GM18517 (cell line): Measurements from ENCODE around the gene ZNF470.

Source experiments
- ATAC-seq: cut with Tn5 transposase; IDR thresholded peaks from one replicate; pipeline ENCODE4 v1.9.1; 2021; ENCODE audit warnings: mild to moderate bottlenecking, moderate library complexity; ENCODE audit not compliant: unreplicated experiment

Gene ZNF470

DNA sequence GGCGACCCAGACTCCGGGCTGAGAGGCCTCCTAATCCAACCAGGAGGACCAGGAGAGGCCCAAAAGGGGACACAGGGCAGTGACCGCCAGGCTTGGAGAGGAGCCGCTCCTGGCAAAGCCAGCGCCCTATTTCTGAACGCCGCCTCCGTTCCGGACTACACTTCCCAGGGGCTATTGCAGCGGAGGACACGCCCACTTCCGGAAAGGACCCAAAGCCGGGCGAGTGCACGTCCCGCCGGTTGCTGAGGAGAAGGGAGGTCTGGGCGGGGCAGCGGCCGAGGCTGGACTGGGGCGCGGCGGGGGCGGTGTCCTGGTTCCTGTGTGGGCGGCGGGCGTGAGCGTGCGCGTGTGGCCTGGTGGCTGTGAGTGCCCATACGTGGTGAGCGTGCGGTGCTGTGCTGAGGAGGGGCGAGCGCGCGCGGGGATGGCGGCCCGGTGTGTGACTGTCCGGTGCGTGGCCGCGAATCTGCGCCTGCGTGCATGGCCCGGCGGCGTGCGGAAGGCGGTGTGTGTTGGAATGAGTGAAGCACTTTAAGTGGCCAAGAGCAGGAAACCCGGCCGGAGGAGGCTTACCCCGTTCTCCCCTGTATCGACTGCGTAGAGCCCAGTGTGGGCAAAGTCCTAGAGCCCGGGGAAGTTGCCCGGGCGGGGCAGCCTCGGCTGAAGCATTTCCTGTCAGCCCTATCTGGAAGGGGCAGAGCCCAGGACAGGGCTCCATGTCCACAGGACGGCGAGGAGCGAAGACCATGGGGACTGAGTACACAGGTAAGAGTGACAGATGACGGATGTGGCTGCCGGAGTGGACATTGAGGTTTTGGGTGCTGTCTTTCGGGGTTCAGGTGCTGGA, at the start of gene ZNF470:
TSS of gene ZNF470 (plus strand) at position 195 of the 847 bp plus-strand sequence. CDS start 2,844 bp downstream, outside the sequence.
- ATAC-seq, result peak; percentile 88

DNA sequence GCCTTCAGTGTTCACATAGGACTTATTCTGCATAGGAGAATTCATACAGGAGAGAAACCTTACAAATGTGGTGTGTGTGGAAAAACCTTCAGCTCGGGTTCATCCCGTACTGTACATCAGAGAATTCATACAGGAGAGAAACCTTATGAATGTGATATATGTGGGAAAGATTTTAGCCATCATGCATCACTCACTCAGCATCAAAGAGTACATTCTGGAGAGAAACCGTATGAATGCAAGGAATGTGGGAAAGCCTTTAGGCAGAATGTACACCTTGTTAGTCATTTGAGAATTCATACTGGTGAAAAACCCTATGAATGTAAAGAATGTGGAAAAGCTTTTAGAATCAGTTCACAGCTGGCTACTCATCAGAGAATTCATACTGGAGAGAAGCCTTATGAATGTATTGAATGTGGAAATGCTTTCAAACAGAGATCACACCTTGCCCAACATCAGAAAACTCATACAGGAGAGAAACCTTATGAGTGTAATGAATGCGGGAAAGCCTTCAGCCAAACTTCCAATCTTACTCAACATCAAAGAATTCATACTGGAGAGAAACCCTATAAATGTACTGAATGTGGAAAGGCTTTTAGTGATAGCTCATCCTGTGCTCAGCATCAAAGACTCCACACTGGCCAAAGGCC, 41.9 kb upstream of the ZNF470 start:
- no peak for ATAC-seq

DNA sequence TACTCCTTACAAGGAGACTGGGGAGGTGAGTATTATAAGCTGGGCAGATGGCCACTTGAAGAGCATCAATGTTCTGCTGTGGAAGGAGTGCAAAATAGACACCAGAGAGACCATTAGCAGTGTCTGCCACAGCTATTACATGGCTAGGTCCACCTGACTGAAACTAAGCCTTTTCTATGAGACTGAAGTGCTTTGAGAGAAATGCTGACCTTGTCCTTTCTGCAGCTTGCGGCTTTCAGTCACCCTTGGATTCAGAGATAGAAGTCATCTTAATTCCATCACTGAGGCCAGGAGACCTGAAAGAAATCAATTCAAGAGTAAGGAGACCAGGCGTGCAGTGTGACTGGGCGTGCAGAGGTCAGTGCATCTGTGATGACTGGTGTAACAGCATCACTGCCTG, 29.8 kb upstream of the ZNF470 start:
- no peak for ATAC-seq

DNA sequence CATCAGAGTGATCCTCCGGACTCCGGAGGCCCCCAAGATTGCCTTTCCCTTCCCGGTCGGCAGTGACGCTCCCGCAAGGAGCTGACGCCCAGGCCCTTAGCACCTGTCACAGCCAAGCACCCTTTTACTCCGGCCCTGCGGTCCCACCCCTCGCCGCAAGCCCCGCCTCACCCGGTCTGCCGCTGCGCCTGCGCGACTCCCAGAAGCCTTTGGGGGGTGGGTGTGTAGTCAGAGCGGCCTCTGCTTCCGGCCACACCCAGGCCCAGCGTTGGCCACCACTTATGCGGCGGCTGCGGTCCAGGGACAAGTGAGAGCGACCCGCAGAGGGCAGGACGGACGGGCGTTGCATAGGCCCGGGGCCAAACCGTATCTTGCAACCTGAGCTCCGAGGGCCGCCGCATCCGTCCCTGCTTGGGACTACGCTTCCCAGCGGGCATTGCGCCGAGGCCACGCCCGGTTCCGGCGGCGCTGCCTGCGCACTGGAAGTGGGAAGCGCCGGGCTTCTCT, 29.0 kb upstream of the ZNF470 start:
- ATAC-seq, result no peak

DNA sequence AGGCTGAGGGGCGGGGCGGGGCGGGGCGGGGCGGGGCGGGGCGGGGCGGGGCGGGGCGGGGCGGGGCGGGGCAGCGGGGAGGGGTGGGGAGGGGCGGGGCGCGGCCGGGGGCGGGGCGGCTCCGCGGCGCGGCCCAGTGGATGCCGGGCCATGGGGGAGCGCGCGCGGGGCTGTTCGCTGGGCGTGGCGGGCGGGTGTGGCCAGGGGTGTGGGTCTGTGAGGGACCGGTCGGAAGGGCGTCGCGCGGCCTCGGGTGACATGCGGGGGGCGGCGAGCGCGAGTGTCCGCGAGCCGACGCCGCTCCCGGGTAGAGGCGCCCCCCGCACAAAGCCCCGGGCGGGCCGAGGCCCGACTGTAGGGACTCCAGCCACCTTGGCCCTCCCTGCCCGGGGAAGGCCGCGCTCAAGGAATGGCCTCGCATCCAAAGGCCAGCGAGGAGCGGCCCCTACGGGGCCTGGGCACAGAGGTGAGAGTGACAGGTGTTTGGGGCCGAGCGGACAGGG, 28.5 kb upstream of the ZNF470 start, which contains the start of gene ZFP28:
TSS of gene ZFP28 (plus strand) at position 188 of the 503 bp plus-strand sequence. CDS start at position 259, 71 bp downstream.
- ATAC-seq, result no peak

DNA sequence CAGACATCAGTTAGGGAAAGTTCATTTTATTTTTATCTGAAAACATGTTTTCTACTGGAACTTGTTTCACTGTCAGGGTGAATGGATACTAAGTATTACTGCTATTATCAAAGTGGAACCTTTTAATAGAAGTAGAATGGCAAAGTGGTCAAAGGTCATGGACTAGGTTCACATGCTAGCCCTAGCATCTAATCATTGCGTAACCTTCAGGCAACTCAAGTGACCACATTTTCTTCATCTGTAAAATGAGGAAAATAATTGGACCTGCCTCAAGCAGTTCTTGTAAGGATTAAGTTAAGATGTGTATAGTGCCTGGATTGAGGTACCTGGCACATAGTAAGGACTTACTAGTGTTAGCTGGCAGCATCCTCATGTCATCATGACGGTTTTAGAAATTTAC, 23.5 kb upstream of the ZNF470 start:
- no peak for ATAC-seq

DNA sequence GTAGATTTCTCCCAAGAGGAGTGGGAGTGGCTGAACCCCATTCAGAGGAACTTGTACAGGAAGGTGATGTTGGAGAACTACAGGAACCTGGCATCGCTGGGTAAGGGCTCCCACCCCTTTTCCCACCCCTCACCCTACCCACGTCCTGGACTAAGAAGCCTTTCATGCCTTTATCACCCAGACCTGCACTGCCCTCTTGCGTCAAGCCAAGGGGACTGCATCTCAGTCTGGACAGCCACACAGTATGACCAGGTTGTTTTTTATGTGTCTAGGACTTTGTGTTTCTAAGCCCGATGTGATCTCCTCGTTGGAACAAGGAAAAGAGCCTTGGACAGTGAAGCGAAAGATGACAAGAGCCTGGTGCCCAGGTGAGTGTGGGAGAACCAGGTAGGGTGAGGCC, 19.7 kb upstream of the ZNF470 start:
- no peak for ATAC-seq

DNA sequence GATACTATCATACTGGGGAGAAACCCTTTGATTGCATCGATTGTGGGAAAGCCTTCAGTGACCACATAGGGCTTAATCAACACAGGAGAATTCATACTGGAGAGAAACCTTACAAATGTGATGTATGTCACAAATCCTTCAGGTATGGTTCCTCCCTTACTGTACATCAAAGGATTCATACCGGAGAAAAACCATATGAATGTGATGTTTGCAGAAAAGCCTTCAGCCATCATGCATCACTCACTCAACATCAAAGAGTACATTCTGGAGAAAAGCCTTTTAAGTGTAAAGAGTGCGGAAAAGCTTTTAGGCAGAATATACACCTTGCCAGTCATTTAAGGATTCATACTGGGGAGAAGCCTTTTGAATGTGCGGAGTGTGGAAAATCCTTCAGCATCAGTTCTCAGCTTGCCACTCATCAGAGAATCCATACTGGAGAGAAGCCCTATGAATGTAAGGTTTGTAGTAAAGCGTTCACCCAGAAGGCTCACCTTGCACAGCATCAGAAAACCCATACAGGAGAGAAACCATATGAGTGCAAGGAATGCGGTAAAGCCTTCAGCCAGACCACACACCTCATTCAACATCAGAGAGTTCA, 12.9 kb upstream of the ZNF470 start:
- no peak for ATAC-seq

DNA sequence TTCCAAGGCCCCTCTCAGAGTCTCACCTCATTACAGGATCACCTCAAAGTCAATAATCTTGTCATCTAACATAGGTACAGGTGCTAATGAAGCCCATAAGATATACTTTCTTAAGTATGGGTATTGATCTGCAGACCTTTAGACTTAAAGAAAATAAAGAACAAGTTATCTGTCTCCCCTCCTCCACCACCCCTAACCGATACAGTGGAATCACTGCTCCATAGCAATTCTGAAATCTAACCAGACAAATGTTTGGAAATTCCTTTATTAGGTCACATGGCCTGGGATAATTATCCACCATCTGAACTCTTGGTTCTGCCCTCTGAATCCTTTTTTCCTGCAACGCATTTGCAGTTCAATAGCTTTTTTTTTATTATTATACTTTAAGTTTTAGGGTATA, 4.5 kb upstream of the ZNF470 start:
- ATAC-seq, result no peak

DNA sequence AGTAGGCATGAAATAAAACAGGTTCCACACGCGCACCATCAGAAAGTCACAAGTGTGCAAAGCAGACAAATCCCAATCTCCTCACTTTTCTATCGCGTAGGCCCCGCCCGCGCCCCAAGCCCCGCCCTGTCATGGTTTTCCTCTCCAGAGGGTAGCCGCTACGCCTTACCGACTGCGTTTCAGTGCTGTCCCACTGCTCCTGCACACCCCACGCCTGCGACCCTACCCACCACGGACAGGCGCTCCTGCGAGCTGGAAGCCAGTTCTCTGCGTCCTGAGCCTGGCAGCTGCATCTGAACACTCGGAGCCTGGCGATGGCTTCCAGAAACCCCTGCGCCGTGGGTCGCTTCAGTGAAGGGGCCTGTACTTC, 379 bp upstream of the ZNF470 start:
- ATAC-seq, result peak; percentile 33

DNA sequence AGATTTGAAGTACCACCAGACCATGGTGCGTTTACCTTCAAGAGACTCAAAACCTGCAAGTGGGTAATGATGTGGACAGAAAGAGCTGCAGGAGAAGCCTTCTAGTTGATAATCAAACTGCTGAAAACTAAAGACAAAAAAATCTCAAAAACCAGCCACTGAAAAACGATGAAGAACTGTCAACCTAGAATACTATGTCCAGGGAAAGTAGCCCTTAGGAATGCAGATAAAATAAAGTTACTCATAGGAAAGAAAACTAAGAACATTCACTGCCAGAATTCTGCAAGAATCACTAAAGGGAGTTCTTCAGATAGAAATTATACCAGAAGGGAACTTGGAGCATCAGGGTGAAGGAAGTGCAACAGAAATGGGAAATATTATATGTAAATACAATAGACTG, 5.3 kb downstream of the ZNF470 start:
- ATAC-seq, result no peak

DNA sequence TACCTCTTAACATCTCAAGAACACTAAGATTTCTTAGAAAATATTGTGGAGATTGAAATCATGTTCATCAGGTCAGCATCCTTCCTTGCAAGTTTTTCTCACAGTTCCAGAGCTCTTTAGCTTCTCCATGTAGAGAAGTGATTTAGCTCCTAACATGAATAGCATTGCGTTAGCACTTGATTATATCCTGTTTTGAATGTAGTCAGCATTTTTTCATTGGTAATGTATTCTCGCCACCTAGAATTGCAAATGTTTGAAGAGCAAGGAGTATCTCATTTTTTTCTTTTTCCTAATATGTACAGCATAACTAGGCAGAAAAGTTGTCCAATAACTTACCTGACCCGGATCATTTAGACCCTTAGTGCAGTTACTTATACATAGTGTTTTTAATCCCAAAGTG, 6.6 kb downstream of the ZNF470 start:
- ATAC-seq, result no peak

DNA sequence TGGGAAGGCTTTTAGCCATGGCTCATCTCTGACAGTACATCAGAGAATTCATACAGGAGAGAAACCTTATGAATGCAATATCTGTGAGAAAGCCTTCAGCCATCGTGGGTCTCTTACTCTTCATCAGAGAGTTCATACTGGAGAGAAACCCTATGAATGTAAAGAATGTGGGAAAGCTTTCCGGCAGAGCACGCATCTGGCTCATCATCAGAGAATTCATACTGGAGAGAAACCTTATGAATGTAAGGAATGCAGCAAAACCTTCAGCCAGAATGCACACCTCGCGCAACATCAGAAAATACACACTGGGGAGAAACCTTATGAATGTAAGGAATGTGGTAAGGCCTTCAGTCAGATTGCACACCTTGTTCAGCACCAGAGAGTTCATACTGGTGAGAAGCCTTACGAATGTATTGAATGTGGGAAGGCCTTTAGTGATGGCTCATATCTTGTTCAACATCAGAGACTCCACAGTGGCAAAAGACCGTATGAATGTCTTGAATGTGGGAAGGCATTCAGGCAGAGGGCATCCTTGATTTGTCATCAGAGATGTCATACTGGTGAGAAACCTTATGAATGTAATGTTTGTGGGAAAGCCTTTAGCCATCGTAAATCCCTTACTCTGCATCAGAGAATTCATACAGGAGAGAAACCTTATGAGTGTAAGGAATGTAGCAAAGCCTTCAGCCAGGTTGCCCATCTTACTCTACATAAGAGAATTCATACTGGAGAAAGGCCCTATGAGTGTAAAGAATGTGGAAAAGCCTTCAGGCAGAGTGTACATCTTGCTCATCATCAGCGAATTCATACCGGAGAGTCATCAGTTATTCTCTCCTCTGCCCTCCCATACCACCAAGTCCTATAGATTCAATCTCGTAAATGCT, 10.7 kb downstream of the ZNF470 start:
- no peak for ATAC-seq

DNA sequence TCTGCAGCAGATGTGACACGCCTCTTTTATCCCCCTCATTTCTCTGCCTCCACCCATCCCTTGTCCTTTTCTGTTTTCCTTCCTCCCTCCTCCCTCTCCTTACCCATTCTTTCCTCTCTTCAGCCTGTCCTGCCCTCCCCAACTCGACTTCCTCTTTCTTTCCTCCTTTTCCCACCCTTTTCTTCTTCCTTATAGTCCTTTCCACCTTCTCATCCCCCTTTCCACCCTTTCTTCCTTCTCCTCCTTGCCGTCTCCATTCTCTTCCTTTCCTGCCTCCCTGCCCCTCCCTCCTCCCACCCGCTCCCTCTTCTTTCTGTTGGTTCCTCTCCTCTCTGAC, 27.1 kb downstream of the ZNF470 start:
- no peak for ATAC-seq

DNA sequence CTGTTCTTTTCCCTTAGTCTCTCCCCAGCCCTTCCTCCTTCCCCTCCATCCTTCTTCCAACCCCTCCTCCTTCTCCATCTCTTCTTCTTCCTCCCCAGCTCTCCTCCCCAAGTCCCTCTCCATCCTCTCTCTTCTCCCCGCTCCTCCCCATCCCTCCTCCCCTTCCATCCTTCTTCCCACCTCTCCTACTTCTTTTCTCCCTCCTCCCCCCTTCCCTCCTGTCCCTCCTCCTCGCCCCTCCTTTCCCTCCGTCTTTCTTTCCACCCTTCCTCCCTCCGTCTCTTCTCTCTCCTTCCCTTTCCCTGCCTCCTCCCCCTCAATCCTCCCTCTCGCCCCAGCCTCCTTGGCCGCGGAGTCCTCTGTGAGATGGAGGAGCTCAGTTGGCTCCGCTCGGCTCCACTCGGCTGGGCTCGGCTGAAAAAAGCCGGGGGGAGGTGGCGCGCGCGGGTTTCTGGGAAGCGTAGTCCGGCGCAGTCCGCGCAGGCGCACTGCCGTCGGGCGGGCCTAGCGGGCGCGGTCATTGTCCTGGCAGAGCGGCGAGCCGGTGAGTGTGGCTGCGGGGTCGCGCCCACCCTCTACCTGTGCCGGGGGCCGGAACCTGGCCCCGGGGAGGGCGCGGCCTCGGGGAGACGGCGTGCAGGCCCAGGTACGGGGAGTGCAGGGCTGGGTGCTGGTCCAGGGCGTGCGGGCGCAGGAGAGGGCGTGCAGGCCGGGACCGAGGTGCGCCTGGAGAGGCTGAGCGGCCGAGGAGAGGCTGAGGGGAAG, 27.7 kb downstream of the ZNF470 start, which contains the start of gene ZNF71:
TSS of gene ZNF71 (plus strand) at position 520 of the 765 bp plus-strand sequence. CDS start 6,257 bp downstream, outside the sequence.
- peak; percentile 70 for ATAC-seq

DNA sequence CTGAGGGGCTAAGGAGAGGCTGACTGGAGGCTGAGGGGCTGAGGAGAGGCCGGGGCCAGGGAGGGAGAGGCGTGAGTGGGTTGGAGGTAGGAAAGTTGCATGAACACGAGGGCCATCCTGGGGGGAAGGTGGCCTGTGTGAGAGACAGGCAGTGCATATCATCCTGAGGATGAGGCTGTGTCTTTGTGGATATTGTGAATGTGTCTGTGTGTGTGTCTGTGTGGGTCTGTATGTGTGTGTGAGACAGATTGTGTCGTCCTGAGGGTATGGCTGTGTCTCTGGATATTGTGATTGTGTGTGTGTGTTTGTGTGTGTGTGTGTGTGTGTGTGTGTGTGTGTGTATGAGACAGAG, 28.3 kb downstream of the ZNF470 start:
- no peak for ATAC-seq

DNA sequence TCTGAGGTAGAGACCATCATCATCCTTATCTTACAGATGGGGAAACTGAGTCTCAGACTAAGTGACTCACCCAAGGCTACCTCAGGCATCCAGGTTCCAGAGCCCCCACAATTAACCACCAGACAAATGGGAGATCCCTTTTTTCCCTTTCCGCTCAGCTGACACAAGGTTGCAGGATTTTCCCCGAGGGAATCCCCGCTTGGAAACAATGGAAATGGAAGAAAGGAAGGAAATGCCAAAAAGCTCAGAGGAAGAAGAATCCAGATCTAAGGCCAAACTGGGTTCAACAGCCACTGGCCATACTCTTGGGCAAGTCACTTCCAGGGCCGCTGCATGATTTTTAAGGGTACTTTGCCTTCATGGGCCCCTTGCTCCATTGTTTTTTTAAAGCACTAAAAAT, 29.4 kb downstream of the ZNF470 start:
- no peak for ATAC-seq

DNA sequence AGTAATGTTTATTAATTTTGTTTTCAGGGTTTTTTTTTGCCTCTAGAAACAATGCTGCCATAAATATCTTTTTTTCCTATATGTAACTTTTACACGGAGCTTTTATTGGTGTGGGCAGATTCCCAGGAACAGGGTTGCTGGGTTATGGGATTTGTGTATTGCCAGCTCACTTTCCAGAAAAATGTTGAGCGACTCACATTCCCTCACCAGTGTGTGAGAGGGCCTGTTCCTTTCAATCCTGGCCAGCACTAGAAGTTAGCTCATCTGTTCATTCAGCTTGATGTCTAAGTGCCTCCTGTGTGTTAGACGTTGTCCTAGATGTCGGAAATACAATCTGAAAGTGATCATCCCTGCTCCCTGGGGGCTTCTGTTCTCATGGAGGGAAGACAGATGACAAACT, 30.4 kb downstream of the ZNF470 start:
- ATAC-seq, result no peak

DNA sequence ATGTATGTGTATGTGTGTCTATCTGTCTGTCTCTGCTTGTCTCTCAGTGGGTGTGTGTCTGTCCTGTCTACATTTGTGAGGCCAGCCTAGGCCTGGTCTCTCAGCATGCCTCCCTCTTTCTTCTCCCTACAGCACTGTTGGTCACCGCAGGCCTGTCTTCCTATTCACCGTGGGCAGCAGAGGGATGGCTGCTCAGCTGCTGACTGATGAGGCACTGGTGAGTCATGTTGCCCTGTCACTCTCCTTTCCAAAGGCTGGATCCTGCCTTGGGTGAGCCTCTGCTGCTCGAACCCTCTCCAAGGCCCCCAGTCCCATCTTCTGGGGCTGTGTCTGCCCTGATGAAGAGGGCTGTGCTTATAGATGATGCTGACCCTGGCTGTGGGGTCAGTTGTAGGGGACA, 34.1 kb downstream of the ZNF470 start:
- no peak for ATAC-seq

DNA sequence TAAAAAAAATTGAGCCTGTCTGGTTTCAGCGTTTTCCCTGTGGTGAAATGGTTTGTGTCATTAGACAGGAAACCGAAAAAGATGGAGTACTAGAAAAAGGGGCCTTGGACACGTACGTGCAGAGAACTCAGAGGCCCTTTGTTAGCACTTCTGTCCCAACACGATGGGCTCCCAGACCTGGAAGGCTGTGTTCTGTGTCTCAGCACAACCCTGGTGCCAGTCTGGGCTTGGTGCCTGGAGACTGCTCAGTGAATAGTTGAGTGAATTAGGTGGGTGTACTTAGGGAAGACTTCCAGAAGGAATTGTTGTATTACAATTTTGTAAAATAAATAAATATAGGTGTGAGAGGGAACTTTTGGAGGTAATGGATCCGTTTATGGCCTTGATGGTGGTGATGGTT, 36.6 kb downstream of the ZNF470 start:
- ATAC-seq, result no peak
